ENCODE measurements around the gene PPP2R3C. TPM values are rescaled to one million over a fixed set of nuclear protein-coding genes. Genes with fewer than 3 reads are reported as not detected.

The PPP2R3C gene
- total and polyA plus RNA-seq, 2 of the 13 experiments (the other 11 are each of a cell fraction or from before 2014, with no cell fraction given): 63.4 to 102 TPM

GRCh38 chr14:35140718-35141581, 19.2 kb upstream of the PPP2R3C start (continued):
- TF ChIP-seq FUBP1 (CRISPR knock-in tag; IDR thresholded peaks at IDR 0.05; ENCODE audit: borderline replicate concordance) (no peak), TAF15 (IDR thresholded peaks at IDR 0.05; ENCODE audit: low read depth, low read length, poor library complexity, severe bottlenecking) (no peak), ZNF800 (CRISPR knock-in tag; IDR thresholded peaks at IDR 0.05) (no peak; the same call in 1 of the 2 replicates), ZNF20 (CRISPR knock-in tag; IDR thresholded peaks at IDR 0.05) (no peak), ZNF569 (CRISPR knock-in tag; IDR thresholded peaks at IDR 0.05; ENCODE audit: borderline replicate concordance) (no peak), RXRA (CRISPR knock-in tag; IDR thresholded peaks at IDR 0.05) (no peak), CSRNP2 (CRISPR knock-in tag; conservative IDR thresholded peaks at IDR 0.05; ENCODE audit: low read depth) (no peak), MZF1 (CRISPR knock-in tag; IDR thresholded peaks at IDR 0.05; ENCODE audit: borderline replicate concordance) (no peak), RARA (CRISPR knock-in tag; IDR thresholded peaks at IDR 0.05) (no peak)
- TF ChIP-seq, protein P1, sequence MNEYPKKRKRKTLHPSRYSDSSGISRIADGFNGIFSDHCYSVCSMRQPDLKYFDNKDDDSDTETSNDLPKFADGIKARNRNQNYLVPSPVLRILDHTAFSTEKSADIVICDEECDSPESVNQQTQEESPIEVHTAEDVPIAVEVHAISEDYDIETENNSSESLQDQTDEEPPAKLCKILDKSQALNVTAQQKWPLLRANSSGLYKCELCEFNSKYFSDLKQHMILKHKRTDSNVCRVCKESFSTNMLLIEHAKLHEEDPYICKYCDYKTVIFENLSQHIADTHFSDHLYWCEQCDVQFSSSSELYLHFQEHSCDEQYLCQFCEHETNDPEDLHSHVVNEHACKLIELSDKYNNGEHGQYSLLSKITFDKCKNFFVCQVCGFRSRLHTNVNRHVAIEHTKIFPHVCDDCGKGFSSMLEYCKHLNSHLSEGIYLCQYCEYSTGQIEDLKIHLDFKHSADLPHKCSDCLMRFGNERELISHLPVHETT (CRISPR knock-in tag; conservative IDR thresholded peaks at IDR 0.05): no peak
- TF ChIP-seq, protein P2, sequence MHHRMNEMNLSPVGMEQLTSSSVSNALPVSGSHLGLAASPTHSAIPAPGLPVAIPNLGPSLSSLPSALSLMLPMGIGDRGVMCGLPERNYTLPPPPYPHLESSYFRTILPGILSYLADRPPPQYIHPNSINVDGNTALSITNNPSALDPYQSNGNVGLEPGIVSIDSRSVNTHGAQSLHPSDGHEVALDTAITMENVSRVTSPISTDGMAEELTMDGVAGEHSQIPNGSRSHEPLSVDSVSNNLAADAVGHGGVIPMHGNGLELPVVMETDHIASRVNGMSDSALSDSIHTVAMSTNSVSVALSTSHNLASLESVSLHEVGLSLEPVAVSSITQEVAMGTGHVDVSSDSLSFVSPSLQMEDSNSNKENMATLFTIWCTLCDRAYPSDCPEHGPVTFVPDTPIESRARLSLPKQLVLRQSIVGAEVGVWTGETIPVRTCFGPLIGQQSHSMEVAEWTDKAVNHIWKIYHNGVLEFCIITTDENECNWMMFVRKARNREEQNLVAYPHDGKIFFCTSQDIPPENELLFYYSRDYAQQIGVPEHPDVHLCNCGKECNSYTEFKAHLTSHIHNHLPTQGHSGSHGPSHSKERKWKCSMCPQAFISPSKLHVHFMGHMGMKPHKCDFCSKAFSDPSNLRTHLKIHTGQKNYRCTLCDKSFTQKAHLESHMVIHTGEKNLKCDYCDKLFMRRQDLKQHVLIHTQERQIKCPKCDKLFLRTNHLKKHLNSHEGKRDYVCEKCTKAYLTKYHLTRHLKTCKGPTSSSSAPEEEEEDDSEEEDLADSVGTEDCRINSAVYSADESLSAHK (CRISPR knock-in tag; IDR thresholded peaks at IDR 0.05; ENCODE audit: borderline replicate concordance): no peak
